G401 (cell line): ENCODE data around the gene PHF12. TPM values are rescaled to one million over a fixed set of nuclear protein-coding genes. Genes with fewer than 3 reads are reported as not detected.
"Not testable (repeated sequence)": the region's sequence is repeated elsewhere in the genome, so short reads cannot be mapped to it uniquely, and the experiment has no call there.

ENCODE experiments used
- DNase-seq: peaks from one replicate; pipeline ENCODE4 v3.0.0-alpha.2; 2015; ENCODE audit warnings: low spot score
- in situ Hi-C: cut with HindIII; loops from 2 replicates; pipeline ENCODE4 v1.10.0; 2016; ENCODE audit warnings: low sequenced_read_pairs, mixed read lengths
- total RNA-seq: library from RNA; depleted of rRNA; stranded (reverse); fragments of >200 nt; shearing (Covaris generic); gene quantifications from 2 replicates; pipeline ENCODE4 v1.2.3, GENCODE V29; 2014

Gene PHF12
- total RNA-seq, 1 experiment from 2014 or later, result 48.5 TPM

DNA sequence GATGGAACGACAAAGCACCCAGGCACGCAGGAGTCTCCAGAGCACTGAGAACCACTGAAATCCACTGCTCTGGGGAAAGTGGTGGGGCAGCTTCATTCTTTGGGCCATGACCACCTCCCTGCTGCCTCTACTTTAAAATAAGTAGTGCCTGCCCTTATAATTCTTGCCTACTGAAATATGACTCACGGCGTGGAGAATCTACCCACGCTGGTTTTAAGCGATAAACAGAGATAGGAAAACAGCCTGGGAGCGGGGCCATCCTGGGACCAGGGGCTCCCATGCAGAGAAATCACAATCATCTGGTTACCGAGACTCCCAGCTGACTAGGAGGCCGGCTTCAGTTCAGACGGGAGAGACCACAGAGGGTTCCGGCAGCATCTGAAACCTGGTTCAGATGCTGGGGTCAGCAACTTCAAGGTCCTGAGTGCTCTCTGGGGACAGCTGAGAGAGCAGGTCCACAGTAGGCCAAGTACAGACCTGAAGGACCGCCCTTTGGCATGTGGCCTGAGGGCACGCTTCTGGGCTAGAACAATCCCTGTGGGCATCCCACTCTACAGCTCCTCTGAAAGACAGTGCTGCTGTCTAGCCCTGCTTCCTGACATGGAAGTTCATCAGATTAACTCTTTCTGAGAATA is 39.8 kb downstream of the PHF12 start:
- in situ Hi-C loops, result no loop called here
- no peak for DNase-seq

DNA sequence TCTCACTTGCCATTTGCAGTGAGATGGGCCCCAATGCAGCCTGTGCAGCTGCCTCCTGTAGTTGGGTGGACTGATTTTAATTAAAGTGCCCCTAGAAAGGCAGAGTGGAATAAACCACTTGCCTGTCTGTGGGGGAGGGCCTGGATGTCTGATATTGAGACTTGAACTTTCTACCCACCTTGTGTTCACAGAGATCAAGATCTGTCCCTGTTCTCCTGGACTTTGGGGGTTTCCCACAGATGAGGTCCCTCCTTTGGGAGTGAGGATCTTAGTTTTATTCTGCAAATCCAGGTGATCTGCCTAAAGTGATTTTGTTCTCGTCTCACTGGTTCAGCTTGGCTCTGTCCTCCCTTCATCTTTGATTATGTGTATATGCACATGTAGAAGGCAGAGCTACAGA is 40.8 kb downstream of the PHF12 start:
- in situ Hi-C loops, result no loop called here
- no peak for DNase-seq

DNA sequence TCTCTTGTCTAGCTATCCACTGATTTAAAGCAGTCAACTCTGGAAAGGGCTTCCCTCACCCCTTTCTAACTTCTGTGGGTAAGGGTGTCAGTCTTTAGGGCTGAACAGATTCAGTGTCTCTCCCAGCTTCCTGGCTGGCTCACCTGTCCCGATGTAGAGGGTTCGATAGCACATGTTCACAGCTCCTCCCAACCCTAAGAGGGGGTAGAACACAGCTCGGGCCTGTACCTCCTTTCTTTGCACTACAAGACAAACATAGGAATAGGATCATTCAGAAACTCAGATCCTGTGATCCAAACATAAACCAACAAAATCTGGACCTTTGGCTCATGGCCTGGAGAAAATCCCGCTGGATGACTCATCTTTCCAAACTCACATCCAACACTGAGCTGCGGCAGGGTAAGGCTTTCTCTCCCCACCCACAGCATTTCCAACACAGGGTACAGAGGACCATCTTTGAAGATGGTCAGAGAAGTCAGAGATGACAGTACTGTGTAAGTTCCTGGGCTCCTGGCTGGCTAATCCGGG is 42.6 kb downstream of the PHF12 start:
- no peak for DNase-seq
- in situ Hi-C loops, result no loop called here

DNA sequence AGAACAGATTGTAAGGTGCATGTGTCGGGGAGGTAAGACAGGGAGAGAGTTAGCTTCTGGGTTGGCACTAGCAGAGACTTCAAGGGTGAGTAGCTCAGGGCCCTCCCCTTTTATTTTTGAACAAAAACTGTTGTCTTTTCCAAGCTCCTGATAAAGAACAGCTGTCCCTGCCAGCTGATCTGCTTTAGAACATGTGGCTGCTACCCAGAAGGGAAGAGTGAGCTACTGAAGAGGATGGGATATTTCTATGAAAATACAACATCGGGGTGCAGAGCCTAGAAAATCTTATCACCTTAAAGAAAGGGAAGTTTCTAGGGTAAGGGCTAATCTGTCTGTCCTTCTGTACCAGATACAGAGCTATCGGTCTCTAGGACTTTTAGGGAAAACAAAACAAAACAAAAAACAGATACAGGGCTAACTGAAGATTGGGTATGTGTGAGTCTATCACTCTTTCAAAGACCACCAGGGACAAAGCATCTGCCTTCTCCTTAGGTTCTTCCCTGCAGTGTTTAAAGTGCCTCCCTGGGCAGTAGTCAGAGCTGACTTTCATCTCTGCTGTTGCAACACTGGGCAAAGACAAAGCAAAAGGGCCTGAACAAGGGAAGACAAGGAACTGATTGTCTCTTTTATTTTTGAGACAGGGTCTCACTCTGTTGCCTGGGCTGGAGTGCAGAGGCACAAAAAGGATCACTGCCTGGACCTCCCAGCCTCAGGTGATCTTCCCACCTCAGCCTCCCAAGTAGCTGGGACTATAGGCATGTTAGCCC is 43.4 kb downstream of the PHF12 start:
- DNase-seq, result no peak
- in situ Hi-C loops, result no loop called here

DNA sequence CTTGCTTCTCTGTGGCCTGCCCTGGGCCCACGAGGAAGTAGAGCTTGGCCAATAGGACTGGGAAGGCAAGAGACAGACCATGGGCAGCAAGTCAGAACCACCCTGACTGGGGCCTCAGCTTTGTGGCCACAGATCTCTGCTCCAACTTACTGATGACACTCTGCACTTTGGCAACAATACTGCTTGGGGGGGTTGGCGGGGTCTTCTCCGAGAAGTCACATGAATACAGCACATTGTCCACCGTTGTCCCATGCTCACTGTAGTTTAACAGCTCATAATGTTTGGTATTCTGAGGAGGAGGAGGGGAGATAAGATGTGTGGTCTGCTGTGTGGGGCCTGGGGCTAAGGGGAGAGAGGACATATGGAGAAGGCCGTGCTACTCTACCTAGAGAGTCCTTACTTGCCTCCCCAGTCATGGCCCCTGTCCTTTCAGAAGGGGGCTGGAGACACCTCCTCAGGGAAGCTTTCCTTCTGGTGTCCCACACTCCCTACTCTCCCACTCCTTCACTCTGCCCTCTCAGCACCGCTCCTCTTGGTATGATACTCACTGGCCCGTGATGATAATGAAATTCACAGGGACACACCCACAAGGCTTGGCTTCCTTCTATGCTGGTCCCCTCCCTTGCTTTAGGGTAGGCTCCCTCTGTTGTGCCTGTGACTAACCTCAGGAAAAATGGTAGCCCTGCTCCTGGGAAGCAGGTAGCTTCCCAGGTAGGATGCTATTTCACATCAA is 44.4 kb downstream of the PHF12 start:
- no peak for DNase-seq
- in situ Hi-C loops, result no loop called here

DNA sequence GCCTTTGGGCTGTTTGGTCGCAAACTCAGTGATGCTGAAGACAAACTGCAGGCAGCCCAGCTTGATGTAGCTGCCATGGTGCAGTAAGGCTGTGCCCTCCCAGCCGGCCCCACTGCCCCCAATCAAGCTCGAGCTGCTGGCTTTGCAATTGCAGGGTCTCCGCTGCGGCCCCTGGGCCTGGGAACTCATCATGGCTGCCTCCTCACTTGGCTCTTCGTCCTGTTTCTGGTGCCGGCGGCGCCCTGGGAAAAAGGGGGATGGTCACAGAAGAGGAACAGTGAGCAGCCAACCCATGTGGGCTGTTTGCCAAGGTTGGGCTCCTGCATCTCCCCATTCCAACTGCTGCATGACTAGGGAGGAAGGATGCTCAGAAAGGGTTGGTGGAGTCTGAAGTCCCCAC is 45.0 kb downstream of the PHF12 start:
- DNase-seq, result no peak
- in situ Hi-C loops, result no loop called here

DNA sequence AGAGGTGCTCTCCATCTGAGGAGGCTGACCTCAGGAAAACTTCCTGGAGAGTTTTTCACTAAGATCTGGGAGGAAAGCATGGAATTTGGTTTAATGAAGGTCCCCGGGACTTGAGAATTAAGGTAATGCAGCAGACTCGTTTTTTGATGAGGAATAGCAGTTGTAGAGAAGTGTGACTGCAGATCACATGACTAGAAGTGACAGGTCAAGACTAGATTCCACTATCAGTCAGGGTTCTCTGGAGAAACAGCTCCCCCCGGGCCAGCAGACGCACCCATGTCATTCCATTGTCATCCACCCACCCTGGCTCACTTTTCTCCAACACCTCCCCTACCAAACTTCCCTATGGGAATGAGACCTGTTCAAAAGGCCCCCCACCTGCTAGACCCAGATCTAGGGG is 46.5 kb downstream of the PHF12 start:
- DNase-seq, result no peak
- in situ Hi-C loops, result no loop called here

DNA sequence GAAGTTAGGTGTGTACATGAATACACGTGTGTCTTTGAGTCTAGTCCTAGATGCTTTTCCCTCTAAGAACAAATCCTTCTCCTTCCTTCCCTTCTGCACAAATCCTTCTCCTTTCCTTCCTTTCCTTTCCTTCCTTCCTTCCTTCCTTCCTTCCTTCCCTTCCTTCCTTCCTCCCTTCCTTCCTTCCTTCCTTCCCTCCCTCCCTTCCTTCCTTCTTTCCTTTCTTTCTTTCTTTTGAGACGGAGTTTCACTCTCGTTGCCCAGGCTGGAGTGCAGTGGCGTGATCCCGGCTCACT is 47.8 kb downstream of the PHF12 start:
- DNase-seq, in situ Hi-C loops: not testable (repeated sequence)

DNA sequence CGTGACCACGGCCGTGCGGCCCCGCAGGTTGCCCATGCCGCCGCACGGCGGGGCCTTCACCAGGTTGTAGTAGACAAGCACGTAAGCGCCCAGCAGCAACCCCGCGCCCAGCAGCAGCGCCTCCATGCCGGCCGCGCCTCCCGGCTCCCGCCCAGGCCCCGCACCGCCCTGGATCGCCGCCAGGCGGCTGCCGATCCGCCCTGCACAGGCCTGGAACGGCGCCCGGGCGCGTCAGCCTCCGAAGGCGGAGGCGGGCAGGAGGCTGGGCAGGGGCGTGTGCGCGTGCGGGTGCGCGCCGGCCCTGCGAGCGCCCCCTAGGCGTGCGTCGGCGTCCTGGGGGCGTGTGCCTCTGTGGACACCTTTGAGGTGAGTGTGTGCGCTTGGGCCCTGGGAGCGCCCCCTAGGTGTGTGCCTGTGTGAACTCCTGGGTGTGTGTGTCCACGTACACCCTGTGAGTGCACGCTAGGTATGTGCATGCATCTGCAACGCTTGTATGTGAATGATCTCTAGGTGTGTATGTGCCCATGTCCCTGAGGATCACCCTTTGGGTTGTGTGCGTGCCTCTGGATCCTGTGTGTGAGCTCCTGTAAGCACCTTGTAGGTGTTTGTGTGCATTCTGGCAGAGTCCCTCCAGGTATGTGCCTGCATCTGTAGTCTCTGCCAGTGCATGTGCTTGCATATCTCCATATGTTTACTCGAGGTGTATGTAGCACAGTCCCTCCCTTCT is 48.3 kb downstream of the PHF12 start, which contains the start of gene DHRS13:
DHRS13 (minus strand) TSS at position 261 of the 727 bp plus-strand sequence; CDS start at position 126, 135 bp downstream.
- DNase-seq, result peak; percentile 90

DNA sequence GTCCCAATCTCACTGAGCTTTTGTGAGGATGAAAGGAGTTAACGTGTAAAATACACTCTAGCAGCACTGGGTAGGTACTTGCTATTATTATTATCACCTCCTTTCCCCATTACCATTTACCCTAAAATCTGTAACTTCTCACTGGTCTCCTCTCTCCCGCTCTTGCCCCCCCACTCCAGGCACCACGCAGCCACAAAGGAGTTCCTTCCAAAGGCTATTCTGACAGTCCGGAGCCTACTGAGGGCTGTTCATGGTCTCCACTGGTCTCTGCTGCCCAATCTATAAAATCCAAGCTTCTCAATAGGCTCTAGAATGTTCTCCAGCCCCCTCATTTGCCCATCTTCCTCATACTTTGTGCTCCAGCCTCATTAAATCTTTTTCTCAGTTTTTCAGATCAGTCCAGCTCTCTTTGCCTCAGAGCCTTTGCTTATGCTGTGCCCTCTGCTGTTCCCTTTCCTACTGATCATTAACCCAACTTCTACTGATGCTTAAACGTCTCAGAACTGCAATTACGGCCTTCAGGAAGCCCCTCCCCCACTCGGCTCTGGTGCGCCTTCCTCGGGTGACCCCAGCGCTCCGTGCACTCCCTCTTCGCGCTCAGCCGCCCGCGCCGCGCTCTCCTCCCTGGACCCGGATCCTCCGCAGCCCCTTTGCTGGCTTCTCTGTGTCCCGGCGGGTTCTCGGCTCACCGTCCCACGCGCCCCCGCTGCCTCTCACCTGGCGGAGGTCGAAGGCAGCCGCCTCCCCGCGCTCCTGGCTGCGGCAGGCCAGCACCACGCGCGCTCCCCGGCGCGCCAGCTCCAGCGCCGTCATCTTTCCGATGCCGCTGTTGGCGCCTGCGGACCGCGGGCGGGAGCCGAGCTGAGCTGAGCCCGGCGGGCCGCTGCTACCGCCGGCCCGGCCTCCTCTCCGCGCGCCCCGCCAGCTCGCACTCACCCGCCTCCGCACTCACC is 49.2 kb downstream of the PHF12 start:
- in situ Hi-C loops, result no loop called here
- peak; percentile 47 for DNase-seq

More for the DNA sequence above, 48.3 kb downstream of the PHF12 start, which contains the start of gene DHRS13:
- in situ Hi-C loops, result no loop called here

DNA sequence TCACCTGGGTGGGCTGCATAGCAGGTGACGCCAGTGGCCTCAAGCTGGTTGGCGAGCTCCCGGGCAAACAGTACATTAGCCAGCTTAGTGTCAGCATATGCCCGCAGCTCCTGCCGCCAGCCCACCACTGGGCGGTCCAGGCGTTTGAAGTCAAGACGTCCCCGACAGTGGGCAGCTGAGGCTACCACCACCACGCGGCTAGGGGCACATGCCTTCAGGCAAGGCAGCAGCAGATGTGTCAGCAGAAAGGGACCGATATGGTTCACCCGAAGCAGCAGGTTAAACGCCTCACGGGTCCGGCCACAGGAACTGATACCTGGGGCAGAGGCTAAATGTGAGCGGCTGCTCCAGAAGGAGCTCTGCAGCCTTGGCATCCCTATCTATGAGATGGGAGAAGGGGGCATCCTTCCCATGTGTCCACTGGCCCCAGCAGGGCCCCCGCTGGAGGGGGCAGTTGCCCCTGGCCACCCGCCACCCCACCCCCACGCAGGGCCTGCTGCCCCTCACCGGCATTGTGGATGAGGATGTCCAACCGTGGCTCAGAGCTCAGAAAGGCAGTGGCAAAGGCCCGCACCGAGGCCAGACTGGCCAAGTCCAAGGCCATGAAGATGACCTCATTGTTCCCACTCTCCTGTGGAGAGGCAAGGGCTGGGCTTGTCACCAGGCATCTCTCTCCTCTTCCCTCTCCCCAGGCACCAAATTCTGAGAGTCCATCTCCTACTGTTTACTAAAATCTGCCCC is 50.2 kb downstream of the PHF12 start:
- in situ Hi-C loops, result no loop called here
- peak; percentile 79 for DNase-seq

DNA sequence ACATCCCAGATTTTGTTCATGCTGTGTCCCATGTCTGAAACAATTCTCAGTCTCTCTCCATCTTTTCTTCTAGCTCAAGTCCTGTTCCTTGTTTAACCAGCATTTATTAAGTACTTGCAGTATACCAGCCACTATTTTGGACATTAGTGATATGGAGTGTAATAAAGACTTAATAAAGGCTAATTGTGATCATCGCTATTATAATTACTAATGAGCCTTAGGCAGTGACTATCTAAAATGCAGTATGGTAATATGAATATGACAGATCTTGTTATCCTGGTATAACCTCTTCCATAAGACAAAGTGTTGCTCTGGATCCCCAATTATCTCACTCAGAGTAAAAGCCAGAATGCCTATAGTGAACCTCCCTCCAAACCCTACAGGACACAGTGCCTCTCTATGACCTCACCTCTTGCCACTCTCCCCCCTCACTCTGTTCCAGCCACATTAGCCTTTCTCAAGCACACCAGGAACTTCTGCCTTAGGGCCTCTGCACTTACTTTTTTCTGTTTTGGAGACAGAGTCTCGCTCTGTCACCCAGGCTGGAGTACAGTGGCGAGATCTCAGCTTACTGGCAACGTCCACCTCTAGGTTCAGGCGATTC is 52.0 kb downstream of the PHF12 start:
- in situ Hi-C loops, result no loop called here
- DNase-seq, result no peak

DNA sequence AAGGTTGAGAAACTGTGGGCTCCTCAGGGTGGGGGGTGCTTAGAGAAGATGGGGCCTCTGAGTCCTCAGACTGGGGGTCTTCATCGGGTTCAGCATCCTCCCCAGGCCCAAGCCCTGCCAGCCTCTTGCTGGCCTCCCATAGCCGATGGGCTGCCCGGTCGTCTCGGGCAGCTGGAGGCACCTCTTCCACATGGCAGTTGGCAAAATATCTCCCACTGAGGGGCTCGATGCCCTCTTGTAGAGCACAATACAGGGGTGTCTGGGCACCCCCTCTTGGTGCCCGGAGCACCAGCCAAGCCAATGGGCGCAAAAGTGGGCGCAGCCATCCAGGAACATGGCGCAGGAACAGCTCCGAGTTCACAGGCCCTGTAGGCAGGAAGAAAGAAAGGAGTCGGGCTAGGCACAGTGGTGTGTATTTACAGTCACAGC is 52.8 kb downstream of the PHF12 start:
- in situ Hi-C loops, result no loop called here
- DNase-seq, result no peak

DNA sequence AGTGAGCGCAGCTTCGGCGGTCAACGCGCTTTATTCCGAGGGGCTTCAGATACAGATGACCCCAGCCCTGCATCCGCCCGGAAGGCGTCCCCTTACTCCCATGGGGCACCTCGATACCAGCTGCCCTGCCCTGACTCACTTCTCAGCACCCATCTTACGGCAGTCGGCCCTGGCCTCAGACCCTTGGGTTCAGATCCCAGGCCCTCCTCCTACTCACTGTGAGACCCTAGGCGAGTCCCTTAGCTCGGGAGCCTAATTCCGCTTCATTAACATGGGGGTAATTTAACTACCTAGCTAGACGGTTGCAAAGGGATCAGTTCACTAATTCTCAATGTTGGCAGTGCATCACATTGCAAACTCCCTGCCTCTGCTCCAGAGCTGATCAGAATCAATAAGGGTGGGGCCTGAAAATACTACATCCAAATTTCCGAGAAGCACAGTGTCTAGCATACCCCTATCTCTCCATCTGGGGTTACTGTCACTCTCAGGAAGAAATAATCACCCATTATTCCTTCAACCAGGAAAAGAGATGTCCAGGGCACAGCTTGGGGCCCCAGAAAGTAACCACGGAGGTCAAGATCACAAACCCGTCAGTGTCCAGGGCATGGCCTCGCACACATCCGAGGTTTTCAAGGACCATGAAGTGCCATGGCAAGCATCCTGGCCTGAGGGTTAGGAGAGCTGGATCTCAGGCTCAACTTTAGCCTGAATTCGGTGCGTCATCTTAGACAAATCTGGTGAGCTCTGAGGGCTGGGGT is 53.4 kb downstream of the PHF12 start:
- in situ Hi-C loops, result no loop called here
- DNase-seq, result no peak

DNA sequence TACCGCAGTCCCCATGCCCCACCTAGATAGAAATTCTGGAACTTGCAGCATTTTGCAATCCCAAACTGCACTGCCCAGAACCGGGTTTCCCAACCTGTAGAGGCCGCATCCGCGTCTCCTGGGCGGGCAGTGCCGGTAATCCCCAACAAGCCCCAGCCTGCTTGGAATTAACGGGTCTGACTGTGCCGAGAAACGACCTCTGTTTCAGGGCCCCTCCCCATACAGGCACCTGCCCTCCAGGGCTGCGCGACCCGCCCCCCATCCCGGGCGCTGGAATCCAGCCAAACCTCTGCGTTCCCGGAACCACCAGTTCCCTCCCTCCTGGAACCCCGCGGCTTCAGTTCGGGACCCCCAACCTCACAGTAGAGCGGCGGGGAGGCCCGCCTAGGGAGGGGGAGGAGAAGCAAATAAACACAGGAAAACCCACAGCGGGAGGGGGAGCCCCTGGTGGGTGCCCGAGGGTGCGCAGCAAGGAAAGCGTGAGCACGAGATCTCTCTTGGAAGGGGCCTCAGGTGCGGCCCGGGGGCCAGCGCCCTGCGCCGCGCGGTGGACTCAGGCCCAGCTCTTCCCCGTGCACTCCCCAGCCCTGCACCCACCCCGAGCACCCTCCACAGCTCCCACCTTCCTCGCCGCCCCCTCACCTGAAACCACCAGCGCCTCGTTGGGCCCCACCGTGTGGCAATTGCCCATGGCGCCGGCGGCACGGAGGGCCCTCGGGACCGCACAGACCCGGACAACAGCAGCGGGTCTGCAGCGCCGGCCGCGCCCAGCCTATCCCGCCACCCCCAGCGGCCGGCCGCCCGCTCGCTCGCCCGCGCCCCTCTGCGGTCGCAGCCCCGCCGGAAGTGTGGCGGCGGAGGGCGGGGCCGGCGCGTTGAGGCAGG is 54.2 kb downstream of the PHF12 start, which contains the start of gene FLOT2:
FLOT2 (minus strand) TSS at position 850 of the 885 bp plus-strand sequence; CDS start at position 691, 159 bp downstream.
- peak; percentile 69 for DNase-seq
- in situ Hi-C loops, result no loop called here

DNA sequence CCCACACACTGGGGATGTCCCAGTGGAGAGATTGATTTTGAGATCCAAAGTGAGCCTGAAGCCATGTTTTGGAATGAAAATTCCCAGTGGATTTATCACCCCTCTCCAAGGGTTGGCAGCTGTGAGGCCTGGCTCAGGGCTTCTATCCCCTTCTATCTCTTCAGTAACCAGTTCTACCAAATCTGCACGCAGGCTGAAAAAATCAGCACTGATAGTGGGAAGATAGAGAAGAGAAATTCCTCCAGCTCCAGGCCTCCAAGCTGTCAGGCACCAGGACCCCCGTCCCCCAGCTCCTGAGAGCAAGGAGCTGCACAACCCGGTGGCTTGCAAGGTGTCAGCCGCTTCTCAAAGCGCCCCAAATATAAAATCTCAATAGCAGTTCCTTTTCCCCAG is 54.8 kb downstream of the PHF12 start:
- no peak for DNase-seq
- in situ Hi-C loops, result no loop called here
